Suprapubic skin (tissue), 4 donors: Measurements from ENCODE around the gene MANBA. TPM values are rescaled to one million over a fixed set of nuclear protein-coding genes. Genes with fewer than 3 reads are reported as not detected.
A peak's percentile ranks its signal among the peaks of the same experiment; 100 is the strongest.

ENCODE experiments used
- DNase-seq, 2 donors: peaks; one replicate each; pipeline ENCODE4 v3.0.0-alpha.2; 2019; ENCODE audit warnings: low spot score in 2 of 2
- H3K27ac ChIP-seq: fragments of 200-600 bp; sonication (generic); one replicate; pipeline ENCODE4 v1.5.1; 2019
- H3K27me3 ChIP-seq: fragments of 200-600 bp; sonication (generic); one replicate; pipeline ENCODE4 v1.5.1; 2019
- H3K36me3 ChIP-seq: fragments of 200-600 bp; sonication (generic); one replicate; pipeline ENCODE4 v1.5.1; 2019
- H3K4me1 ChIP-seq: fragments of 200-600 bp; sonication (generic); one replicate; pipeline ENCODE4 v1.5.1; 2019
- H3K4me3 ChIP-seq: fragments of 200-600 bp; sonication (generic); one replicate; pipeline ENCODE4 v1.5.1; 2019; ENCODE audit warnings: mild to moderate bottlenecking
- H3K9me3 ChIP-seq: fragments of 200-600 bp; sonication (generic); one replicate; pipeline ENCODE4 v1.5.1; 2019
- CTCF ChIP-seq, 2 donors: fragments of 200-600 bp in 1 of 2; fragments of 450-650 bp in 1 of 2; sonication (generic) in 1 of 2; IDR thresholded peaks; one replicate each; pipeline ENCODE4 v1.5.1; 2016 to 2019; ENCODE audit warnings: antibody characterized with exemption in 2 of 2, mild to moderate bottlenecking in 1 of 2, moderate library complexity in 1 of 2
- EP300 ChIP-seq: sonication (generic); formaldehyde crosslinking; IDR thresholded peaks from one replicate; pipeline ENCODE4 v1.6.1; 2017; ENCODE audit warnings: antibody characterized with exemption
- POLR2A ChIP-seq, 2 donors: fragments of 450-650 bp; IDR thresholded peaks; one replicate each; pipeline ENCODE4 v1.6.1; 2017; ENCODE audit warnings: antibody characterized with exemption in 2 of 2, mild to moderate bottlenecking in 2 of 2, moderate library complexity in 2 of 2
- POLR2AphosphoS5 ChIP-seq, 3 donors: sonication (generic); formaldehyde crosslinking; IDR thresholded peaks; one replicate each; pipeline ENCODE4 v1.6.1; 2017; ENCODE audit warnings: antibody characterized with exemption in 3 of 3
- WGBS: methylation state at CpG from one replicate; pipeline ENCODE4 v1.1.5; 2018; 5-methylcytosine and 5-hydroxymethylcytosine counted together
- total RNA-seq, 4 donors: library from RNA; depleted of rRNA; stranded (reverse); fragments of >200 nt; gene quantifications; one replicate each; pipeline ENCODE4 v1.1.0, GENCODE V29; 2016

MANBA gene
- 10 to 100 TPM; 11.0 to 36.1 (median 21.1) TPM for total RNA-seq

GRCh38 chr4:102760645-102761295 lies at the start of gene MANBA:
Gene MANBA (minus strand): TSS chr4:102760968. CDS start chr4:102760894, 74 bp downstream.
- no peaks in the 10 kb centered on the region for H3K27me3 ChIP-seq

GRCh38 chr4:102809691-102810090 lies 48.9 kb upstream of the MANBA start:
- no peak for TF ChIP-seq EP300
- no peak for TF ChIP-seq CTCF (IDR thresholded peaks at IDR 0.05)
- TF ChIP-seq POLR2A (IDR thresholded peaks at IDR 0.05): no peak
- TF ChIP-seq POLR2AphosphoS5 (IDR thresholded peaks at IDR 0.05): no peak
- no peak for DNase-seq
- no peaks in the 10 kb centered on the region for H3K9me3 ChIP-seq
- no peaks in the 10 kb centered on the region for H3K27me3 ChIP-seq
- 66% methylated on average over 2 of the region's 2 CpGs for WGBS
- no peak overlapping the region for H3K27ac ChIP-seq
- peaks cover 56% of the 10 kb centered on the region for H3K4me1 ChIP-seq
- no peak overlapping the region for H3K4me3 ChIP-seq
- peaks cover 34% of the 10 kb centered on the region for H3K36me3 ChIP-seq

More at GRCh38 chr4:102760645-102761295, at the start of gene MANBA:
- peak within 1 kb of the TSS; percentile 89 for H3K27ac ChIP-seq
- no peaks in the 10 kb centered on the region for H3K9me3 ChIP-seq
- H3K36me3 ChIP-seq: no peaks in the 10 kb centered on the region
- H3K4me1 ChIP-seq: peaks cover 20% of the 10 kb centered on the region
- peak; percentile 85 to 90 for DNase-seq
- TF ChIP-seq CTCF (IDR thresholded peaks at IDR 0.05) (no peak), POLR2AphosphoS5 (IDR thresholded peaks at IDR 0.05) (peak in 1 of 3 donors; percentile 50), EP300 (no peak), POLR2A (IDR thresholded peaks at IDR 0.05) (peak in 1 of 2 donors; percentile 51)
- 0% methylated on average over 22 of the region's 60 CpGs for WGBS
- peak within 1 kb of the TSS; percentile 81 for H3K4me3 ChIP-seq

GRCh38 chr4:102809190-102809589 lies 48.4 kb upstream of the MANBA start:
- TF ChIP-seq POLR2A (IDR thresholded peaks at IDR 0.05) (no peak), POLR2AphosphoS5 (IDR thresholded peaks at IDR 0.05) (no peak), CTCF (IDR thresholded peaks at IDR 0.05) (no peak), EP300 (no peak)
- no peak for DNase-seq
- no peaks in the 10 kb centered on the region for H3K9me3 ChIP-seq
- H3K27me3 ChIP-seq: no peaks in the 10 kb centered on the region
- H3K36me3 ChIP-seq: peaks cover 39% of the 10 kb centered on the region
- H3K4me1 ChIP-seq: peaks cover 54% of the 10 kb centered on the region
- H3K27ac ChIP-seq: no peak overlapping the region
- WGBS: 60% methylated on average over 3 of the region's 3 CpGs
- no peak overlapping the region for H3K4me3 ChIP-seq

DNA sequence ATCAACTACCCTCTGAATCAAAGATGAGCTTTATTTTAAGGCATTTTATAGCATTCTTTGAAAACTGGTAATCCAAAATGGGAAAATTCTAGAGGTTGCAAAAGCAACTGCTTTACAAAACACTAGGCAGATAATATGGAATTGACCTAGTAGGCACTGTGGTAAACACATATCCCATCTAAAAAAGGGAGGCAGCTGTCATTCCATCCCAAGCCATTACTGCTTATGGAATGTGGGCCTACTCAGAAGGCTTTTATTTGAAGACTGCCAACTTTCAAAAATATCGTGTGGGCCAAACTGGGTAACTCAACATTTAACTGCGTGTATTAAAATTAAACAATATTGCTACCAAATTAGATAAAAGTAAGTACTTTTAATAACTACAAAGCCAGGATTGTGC lies 47.2 kb upstream of the MANBA start:
- no peak for DNase-seq
- WGBS: 71% methylated on average over 2 of the region's 2 CpGs
- TF ChIP-seq CTCF (IDR thresholded peaks at IDR 0.05): no peak
- no peak for TF ChIP-seq POLR2AphosphoS5 (IDR thresholded peaks at IDR 0.05)
- TF ChIP-seq EP300: no peak
- TF ChIP-seq POLR2A (IDR thresholded peaks at IDR 0.05): no peak
- no peak overlapping the region for H3K27ac ChIP-seq
- no peaks in the 10 kb centered on the region for H3K9me3 ChIP-seq
- H3K4me1 ChIP-seq: peaks cover 42% of the 10 kb centered on the region
- no peak overlapping the region for H3K4me3 ChIP-seq
- peaks cover 46% of the 10 kb centered on the region for H3K36me3 ChIP-seq
- H3K27me3 ChIP-seq: no peaks in the 10 kb centered on the region

GRCh38 chr4:102807345-102807744 lies 46.6 kb upstream of the MANBA start:
- Histone ChIP-seq H3K36me3 (peaks cover 52% of the 10 kb centered on the region), H3K4me1 (peaks cover 38% of the 10 kb centered on the region), H3K4me3 (no peak overlapping the region), H3K27ac (no peak overlapping the region), H3K9me3 (no peaks in the 10 kb centered on the region), H3K27me3 (no peaks in the 10 kb centered on the region)
- 64% methylated on average over 1 of the region's 1 CpG for WGBS
- TF ChIP-seq EP300 (no peak), POLR2AphosphoS5 (IDR thresholded peaks at IDR 0.05) (no peak), CTCF (IDR thresholded peaks at IDR 0.05) (no peak), POLR2A (IDR thresholded peaks at IDR 0.05) (no peak)
- DNase-seq: no peak
